Caki2 (cell line): ENCODE data around the gene PLEKHH1. TPM values are rescaled to one million over a fixed set of nuclear protein-coding genes. Genes with fewer than 3 reads are reported as not detected.

Experiments used
- DNase-seq: peaks from one replicate; pipeline ENCODE4 v3.0.0-alpha.2; 2015; ENCODE audit warnings: low read depth
- in situ Hi-C: cut with HindIII; loops from 2 replicates; pipeline ENCODE4 v1.10.0; 2016; ENCODE audit warnings: low sequenced_read_pairs, low pct_unique_long_range_greater_than_20kb, mixed read lengths
- total RNA-seq: library from RNA; depleted of rRNA; stranded (reverse); fragments of >200 nt; shearing (Covaris generic); gene quantifications from 2 replicates; pipeline ENCODE4 v1.2.3, GENCODE V29; 2014; ENCODE audit warnings: low replicate concordance

The PLEKHH1 gene
- total RNA-seq, 1 experiment from 2014 or later, result 9.3 TPM

GRCh38 chr14:67503331-67503730 lies 29.8 kb upstream of the PLEKHH1 start:
- in situ Hi-C loops, result no loop called here
- DNase-seq, result no peak

GRCh38 chr14:67505254-67505653 lies 27.8 kb upstream of the PLEKHH1 start:
- in situ Hi-C loops, result no loop called here
- DNase-seq, result no peak

DNA sequence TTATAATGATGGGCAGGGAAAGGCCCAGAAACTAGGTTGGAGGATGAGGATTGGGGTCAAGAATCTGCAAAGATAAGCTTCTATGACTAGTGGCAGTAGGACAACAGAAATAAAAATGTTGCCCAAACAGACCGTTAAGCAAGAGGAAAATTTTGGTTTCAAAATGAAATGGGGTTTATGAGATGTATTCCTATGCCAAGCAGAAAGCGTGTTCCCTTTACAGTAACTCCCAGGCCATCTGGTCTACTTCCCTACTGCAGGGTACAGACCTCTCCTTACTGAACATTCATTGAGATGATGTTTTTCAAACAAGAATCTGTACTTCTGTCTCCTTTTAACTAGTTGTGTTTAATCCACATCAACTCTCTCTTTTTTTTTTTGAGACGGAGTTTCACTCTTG lies 24.1 kb upstream of the PLEKHH1 start:
- in situ Hi-C loops, result no loop called here
- DNase-seq, result no peak

DNA sequence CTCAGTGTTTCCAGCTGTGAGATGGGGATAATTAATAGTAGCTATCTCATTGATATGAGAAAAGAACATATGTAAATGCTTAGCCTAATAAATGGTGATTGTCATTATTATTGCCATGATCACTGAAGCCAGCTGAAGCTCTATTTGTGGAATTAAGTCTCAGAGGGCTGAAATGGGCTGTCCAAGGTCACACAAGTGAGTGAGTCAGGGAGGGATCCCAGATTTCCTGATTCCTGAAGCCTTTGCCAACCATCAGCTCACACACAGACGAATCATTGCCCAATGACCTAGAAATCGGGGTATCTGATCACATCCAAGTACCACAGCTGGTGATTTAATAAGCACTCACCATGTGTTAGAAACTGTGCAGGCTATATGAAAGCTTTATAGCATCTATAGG lies 23.0 kb upstream of the PLEKHH1 start:
- in situ Hi-C loops, result no loop called here

DNA sequence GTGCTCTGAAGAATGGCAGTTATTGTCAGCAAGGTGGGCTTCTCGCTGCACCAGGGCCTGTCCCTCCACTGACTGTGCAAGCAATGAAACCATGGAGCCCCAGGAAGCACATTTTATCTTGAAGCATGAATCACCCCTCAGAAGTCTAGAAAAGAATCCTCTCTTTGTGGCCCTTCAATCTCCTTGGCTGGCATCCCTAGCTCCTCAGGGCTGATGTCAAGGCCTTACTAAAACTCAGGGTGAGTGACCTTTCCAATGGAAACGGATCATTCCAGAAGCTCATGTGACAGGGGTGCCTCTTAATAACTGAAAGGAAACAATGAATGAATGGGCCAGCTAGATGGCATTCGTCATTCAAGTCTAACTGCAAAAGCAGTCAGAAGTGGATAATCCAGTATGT lies 22.3 kb upstream of the PLEKHH1 start:
- DNase-seq, result no peak
- in situ Hi-C loops, result no loop called here

More for the DNA sequence above, 23.0 kb upstream of the PLEKHH1 start:
- no peak for DNase-seq

DNA sequence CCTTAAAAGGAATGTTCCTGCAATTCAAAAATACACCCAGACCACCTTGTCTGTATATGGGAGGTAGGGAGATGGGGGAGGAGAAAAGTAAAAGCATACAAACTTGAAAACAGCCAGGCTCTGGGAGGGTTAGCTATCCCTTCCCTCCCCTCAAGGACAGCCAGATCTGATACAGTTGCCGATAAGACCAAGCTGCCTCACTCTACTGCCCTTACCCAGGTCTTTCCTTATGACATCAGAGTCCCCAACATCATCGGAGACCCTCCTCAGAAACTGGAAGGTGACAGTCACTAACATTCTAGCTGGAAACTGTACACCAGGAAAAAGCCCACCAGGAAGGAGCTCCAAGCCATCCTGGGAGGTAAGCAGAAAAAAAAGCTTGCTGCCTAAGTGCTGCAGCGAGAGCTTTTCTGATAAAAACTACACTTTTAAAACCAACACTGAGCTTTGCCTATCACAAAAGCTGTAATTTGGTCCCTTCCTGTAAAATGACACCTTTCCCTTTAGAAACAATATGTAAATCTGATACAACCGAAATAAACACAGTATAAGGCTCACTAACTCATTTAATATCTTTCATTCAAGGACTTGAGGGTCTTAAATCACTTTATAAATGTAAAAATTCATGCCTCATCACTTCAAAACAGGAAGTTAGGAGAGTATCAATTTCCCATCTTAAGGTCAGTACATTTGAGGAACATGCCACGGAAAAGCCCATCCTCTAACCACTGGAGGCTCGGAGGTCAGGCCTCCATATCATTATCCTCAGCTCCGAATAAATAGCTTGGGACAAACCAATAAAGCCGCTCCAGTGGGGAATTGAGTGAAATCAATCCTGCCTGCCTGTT lies 20.4 kb upstream of the PLEKHH1 start:
- in situ Hi-C loops, result no loop called here
- no peak for DNase-seq

DNA sequence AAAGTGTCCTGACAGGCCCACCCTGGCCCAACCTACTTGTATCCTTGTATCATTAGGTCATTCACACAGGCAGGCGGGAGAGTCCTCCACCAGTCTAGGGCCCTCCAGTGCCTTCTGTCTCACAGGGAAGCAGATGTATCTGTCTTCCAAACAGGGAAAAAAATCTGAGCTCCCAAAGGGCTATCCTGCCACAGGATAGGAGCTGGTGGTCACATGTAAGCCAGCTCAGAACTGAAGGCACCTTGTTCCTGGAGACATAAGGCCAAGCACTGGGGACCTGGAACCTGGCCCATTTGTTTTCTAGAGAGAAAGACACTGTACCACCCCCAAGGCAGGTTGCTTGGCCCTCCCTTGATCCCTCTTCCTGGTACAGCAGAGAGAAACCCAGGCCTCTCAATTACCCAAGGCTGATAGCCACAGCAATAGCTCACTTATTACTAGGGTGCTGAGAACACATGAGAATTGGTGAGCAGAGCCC lies 19.4 kb upstream of the PLEKHH1 start:
- no peak for DNase-seq
- in situ Hi-C loops, result no loop called here

DNA sequence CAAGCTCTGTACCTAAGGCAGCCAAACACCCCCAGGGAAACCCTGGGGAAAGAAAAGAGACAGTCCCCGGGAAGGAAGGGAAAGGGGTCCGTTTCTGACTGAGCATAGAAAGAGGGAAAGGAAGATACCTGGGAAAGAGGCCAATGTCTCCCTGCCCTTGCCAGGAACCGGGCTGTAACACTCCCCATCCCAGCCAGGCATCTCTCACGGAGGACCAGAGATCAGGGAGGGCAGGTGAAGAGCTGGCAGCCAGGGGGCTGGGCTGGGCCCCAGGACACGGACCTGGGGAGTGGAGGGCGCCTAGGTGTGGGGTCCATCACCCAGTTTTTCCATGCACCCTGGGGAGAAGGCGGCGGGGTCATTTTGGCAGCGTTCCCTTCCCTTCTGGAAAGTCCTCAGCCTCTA lies 18.9 kb upstream of the PLEKHH1 start:
- no peak for DNase-seq
- in situ Hi-C loops, result no loop called here

GRCh38 chr14:67514650-67515385 lies 18.3 kb upstream of the PLEKHH1 start:
- DNase-seq, result no peak
- in situ Hi-C loops, result no loop called here

DNA sequence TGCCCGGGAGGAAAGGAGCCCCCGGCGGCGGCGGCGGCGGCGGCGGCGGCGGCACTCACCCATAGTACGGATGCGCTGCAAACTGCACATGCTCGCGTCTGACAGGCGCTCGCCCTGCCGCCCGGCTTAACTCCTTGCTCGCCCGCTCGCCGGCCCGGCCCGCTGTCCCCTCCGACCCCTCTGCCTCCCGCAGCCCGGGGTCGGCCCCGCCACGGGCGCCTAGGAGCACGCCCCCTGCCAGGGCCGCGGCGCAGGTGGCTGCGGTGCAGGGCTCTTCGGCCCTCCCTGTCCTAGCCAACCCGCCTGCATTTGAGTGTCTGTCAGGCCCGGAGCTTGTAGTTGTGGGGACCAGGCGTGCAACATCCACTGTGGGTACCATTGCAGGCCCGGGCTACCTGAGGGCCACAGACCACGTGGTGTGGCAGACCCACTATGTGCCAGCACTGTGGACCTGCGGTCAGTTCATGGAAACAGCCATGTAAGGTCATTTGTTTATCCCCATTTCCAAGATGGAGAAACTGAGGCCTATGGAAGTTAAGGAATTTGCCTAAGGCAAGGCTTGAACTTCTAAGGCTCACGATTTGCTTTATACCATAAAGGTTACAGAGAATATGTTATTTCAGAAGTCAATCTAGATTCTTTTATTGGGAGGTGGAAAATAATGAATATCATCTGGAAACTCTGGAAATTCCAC lies 17.6 kb upstream of the PLEKHH1 start:
- no peak for DNase-seq
- in situ Hi-C loops, result no loop called here

DNA sequence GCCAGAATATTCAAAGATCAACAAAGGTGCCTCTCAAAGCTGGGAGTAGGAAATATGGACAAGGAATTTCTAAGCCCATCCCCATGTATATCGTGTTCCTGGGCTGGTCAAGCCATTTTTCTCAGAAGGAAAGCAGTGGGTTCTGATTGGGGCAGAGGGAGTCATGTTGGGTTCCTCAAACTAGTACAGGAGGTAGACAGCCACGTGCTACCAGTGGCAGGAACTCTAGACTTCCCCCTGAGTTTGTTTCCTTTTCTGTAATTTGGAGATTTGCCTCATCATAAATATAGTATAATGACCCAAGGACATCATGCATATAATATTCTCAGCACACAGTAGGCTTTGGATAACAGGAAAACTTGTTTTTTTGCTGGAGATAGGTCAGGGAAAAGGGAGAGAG lies 16.4 kb upstream of the PLEKHH1 start:
- in situ Hi-C loops, result no loop called here
- no peak for DNase-seq

DNA sequence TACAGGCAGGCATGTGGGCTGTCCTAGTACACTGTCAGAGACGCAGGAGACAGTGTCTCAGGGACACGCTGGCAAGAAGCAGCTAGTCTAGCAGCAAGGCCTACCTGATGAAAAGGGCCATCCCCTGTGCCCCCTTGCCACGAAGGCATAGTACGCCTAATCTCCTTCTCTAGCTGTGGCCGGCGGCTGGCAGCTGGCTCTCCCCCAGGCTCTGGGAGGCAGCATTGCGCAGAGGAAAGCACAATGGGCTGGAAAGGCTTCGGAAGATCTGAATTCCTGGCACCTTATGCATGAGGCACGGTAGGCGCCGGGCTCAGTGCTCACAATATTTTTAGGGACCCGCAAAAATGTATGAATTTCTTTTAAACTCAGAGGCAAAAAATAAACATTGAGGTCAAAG lies 16.0 kb upstream of the PLEKHH1 start:
- no peak for DNase-seq
- in situ Hi-C loops, result no loop called here

- in situ Hi-C loops, result no loop called here
- DNase-seq, result no peak
These were observed 13.7 kb upstream of the PLEKHH1 start for GRCh38 chr14:67519406-67519805.

DNA sequence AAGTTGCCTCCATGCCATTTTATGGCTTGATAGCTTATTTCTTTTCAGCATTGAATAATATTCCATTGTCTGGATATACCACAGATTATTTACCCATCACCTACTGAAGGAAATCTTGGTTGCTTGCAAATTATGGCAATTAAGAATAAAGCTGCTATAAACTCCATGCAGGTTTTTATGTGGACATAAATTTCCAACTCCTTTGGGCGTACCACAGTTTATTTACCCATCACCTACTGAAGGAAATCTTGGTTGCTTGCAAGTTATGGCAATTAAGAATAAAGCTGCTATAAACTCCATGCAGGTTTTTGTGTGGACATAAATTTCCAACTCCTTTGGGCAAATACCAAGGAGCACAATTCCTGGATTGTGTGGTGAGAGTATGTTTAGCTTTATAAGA lies 12.6 kb upstream of the PLEKHH1 start:
- no peak for DNase-seq
- in situ Hi-C loops, result no loop called here

DNA sequence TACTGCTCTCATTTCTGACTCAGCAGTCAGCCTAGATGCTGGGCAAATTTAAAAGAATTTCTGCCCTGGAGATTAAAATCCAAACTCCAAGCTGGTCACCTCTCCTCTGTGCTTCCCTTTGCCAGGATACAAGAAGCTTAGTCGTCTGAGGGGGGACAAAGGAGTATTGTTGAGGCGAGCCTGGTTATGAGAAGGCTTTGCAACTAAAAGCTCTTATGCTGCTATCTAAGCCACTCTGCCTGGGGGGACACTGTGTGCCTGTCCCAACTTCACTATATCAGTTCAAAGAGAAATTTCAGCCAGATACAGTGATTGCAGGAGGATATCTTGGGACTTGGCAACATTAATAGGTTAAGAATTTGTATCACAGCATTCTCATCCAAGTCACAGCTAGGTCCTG lies 10.8 kb upstream of the PLEKHH1 start:
- in situ Hi-C loops, result no loop called here
- no peak for DNase-seq

DNA sequence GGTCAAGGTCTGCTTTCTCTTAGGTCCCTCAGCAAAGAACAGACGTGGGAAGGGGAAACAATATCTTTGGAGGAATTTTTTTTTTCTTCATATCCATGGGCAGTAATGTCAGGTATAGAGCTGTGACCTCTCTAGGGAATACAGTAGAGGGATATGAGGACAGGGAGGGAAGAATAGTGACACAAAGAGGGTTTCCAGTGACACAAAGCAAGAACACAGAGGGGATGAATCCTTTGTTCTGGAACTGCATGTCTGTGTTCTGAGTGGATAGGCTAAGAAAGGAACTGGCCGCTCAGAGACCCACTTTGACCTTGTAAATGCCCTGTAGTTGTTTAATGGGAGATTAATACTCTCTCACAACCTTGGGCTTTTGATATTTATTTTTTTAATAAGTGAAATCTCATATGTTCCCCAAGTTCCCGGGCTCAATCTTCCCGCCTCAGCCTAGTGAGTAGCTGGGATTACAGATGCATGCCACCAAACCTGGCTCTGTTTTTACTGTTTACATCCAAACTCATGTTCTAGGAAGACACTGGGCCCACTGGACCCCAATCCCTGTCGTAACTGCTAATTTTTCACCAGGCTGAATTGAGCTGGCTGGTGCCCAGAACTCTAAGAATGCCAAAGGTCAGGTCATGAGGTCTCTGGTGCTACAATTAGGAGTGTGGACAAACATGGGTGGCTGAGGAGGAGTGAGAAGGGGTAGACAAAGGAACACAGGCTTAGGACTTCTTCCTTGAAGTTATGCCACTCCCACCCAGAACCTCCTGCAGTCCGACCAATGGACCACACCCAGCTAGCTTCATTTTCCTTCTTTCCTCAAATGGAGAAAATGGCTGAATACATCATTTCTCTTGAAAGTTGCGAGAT lies 9.1 kb upstream of the PLEKHH1 start:
- DNase-seq, result no peak
- in situ Hi-C loops, result no loop called here

- in situ Hi-C loops, result no loop called here
- no peak for DNase-seq
These were observed 8.5 kb upstream of the PLEKHH1 start for GRCh38 chr14:67524634-67524963.

GRCh38 chr14:67525389-67525788 lies 7.7 kb upstream of the PLEKHH1 start:
- in situ Hi-C loops, result no loop called here
- no peak for DNase-seq
